Activated CD8-positive, alpha-beta T cell treated with anti-CD3 and anti-CD28 coated beads for 36 hours (primary cell): ENCODE results near the gene LRRK1. TPM values are rescaled to one million over a fixed set of nuclear protein-coding genes. Genes with fewer than 3 reads are reported as not detected.

Source experiments
- ATAC-seq: fragments of 200-7000 bp; cut with Tn5 transposase; one replicate; pipeline ENCODE4 v1.10.0; 2021; ENCODE audit warnings: mild to moderate bottlenecking, moderate library complexity
- CTCF ChIA-PET: fragments of 350-600 bp; sonication (Branson Sonifier 250); formaldehyde crosslinking; loops from one replicate; lab custom pipeline; 2021; ENCODE audit warnings: antibody characterized with exemption; lab: Charles Lee
- POLR2A ChIA-PET: fragments of 350-600 bp; sonication (Branson Sonifier 250); formaldehyde crosslinking; loops from one replicate; lab custom pipeline; 2021; ENCODE audit warnings: antibody characterized with exemption; lab: Charles Lee
- DNase-seq: peaks from one replicate; pipeline ENCODE4 v3.0.0-alpha.2; 2020
- H3K27ac Mint-ChIP-seq: one replicate; pipeline ENCODE4 v1.8.0; 2021; ENCODE audit warnings: mild to moderate bottlenecking, mixed read lengths
- H3K27me3 Mint-ChIP-seq: one replicate; pipeline ENCODE4 v1.8.0; 2021; ENCODE audit warnings: mixed read lengths
- H3K36me3 Mint-ChIP-seq: one replicate; pipeline ENCODE4 v1.8.0; 2021; ENCODE audit warnings: low read depth, mixed read lengths
- H3K4me1 Mint-ChIP-seq: one replicate; pipeline ENCODE4 v1.8.0; 2021; ENCODE audit warnings: low read depth, mixed read lengths
- H3K4me3 Mint-ChIP-seq: one replicate; pipeline ENCODE4 v1.8.0; 2021; ENCODE audit warnings: mild to moderate bottlenecking, moderate library complexity, mixed read lengths
- H3K9me3 Mint-ChIP-seq: one replicate; pipeline ENCODE4 v1.8.0; 2021; ENCODE audit warnings: mixed read lengths
- CTCF ChIP-seq: fragments of 200-600 bp; IDR thresholded peaks from one replicate; pipeline ENCODE4 v1.8.0; 2022; ENCODE audit warnings: antibody characterized with exemption, mild to moderate bottlenecking
- intact Hi-C: fragments of 100-400 bp; cut with micrococcal nuclease; formaldehyde crosslinking; loops from one replicate; pipeline ENCODE4 v1.10.0; 2022
- total RNA-seq, 2 experiments: library from RNA; stranded (reverse); gene quantifications; one replicate each; pipeline ENCODE4 v1.2.3, GENCODE V29; 2021

The LRRK1 gene
- total RNA-seq, 2 experiments from 2014 or later, result 0.50 to 0.83 TPM

GRCh38 chr15:100944986-100945385, 25.8 kb downstream of the LRRK1 start:
- H3K36me3 Mint-ChIP-seq, result no peaks in the 10 kb centered on the region

GRCh38 chr15:100947760-100948429, 28.7 kb downstream of the LRRK1 start:
- Mint-ChIP-seq H3K27me3 (peaks cover 7% of the 10 kb centered on the region), H3K36me3 (no peaks in the 10 kb centered on the region), H3K4me3 (no peak overlapping the region), H3K9me3 (no peaks in the 10 kb centered on the region), H3K4me1 (no peaks in the 10 kb centered on the region), H3K27ac (no peak overlapping the region)
- POLR2A ChIA-PET, result no interaction called here
- TF ChIP-seq CTCF, result no peak
- intact Hi-C loops, result no loop called here
- ATAC-seq (no peak), DNase-seq (no peak)
- CTCF ChIA-PET, result no interaction called here

More at GRCh38 chr15:100944986-100945385, 25.8 kb downstream of the LRRK1 start:
- Mint-ChIP-seq H3K4me3 (no peak overlapping the region), H3K27ac (no peak overlapping the region), H3K9me3 (no peaks in the 10 kb centered on the region), H3K4me1 (no peaks in the 10 kb centered on the region), H3K27me3 (peaks cover 7% of the 10 kb centered on the region)
- POLR2A ChIA-PET, result no interaction called here
- TF ChIP-seq CTCF, result no peak
- CTCF ChIA-PET, result interaction anchor here (0.6 to 3.0 kb wide), 2 partner anchors 59 to 62 kb away, joined by 3 to 17 read pairs; no protein-coding TSS in a partner anchor
- intact Hi-C loops, result no loop called here
- DNase-seq (no peak), ATAC-seq (no peak)

- no peak for ATAC-seq
- POLR2A ChIA-PET, result no interaction called here
- H3K4me3 Mint-ChIP-seq, result no peak overlapping the region
- intact Hi-C loops, result no loop called here
- H3K4me1 Mint-ChIP-seq, result no peaks in the 10 kb centered on the region
- H3K27me3 Mint-ChIP-seq, result peaks cover 10% of the 10 kb centered on the region
- DNase-seq, result no peak
- no peak for TF ChIP-seq CTCF
- no peaks in the 10 kb centered on the region for H3K9me3 Mint-ChIP-seq
- CTCF ChIA-PET, result no interaction called here
- H3K36me3 Mint-ChIP-seq, result no peaks in the 10 kb centered on the region
- no peak overlapping the region for H3K27ac Mint-ChIP-seq
Measured at GRCh38 chr15:100948430-100948762, 29.2 kb downstream of the LRRK1 start.

GRCh38 chr15:100949691-100950090, 30.5 kb downstream of the LRRK1 start:
- no peak for TF ChIP-seq CTCF
- Mint-ChIP-seq H3K4me3 (no peak overlapping the region), H3K27ac (no peak overlapping the region), H3K36me3 (no peaks in the 10 kb centered on the region), H3K9me3 (no peaks in the 10 kb centered on the region), H3K27me3 (peaks cover 11% of the 10 kb centered on the region), H3K4me1 (no peaks in the 10 kb centered on the region)
- CTCF ChIA-PET, result no interaction called here
- POLR2A ChIA-PET, result no interaction called here
- ATAC-seq (no peak), DNase-seq (no peak)
- intact Hi-C loops, result no loop called here

GRCh38 chr15:100951965-100952364, 32.8 kb downstream of the LRRK1 start:
- H3K36me3 Mint-ChIP-seq, result no peaks in the 10 kb centered on the region
- H3K27me3 Mint-ChIP-seq, result peaks cover 13% of the 10 kb centered on the region
- H3K4me3 Mint-ChIP-seq, result no peak overlapping the region
- CTCF ChIA-PET, result no interaction called here
- ATAC-seq (no peak), DNase-seq (no peak)
- no peaks in the 10 kb centered on the region for H3K4me1 Mint-ChIP-seq
- H3K27ac Mint-ChIP-seq, result no peak overlapping the region
- H3K9me3 Mint-ChIP-seq, result no peaks in the 10 kb centered on the region
- no peak for TF ChIP-seq CTCF
- intact Hi-C loops, result no loop called here
- POLR2A ChIA-PET, result no interaction called here
